ENCODE measurements around the gene CCDC107. TPM values are rescaled to one million over a fixed set of nuclear protein-coding genes. Genes with fewer than 3 reads are reported as not detected.

The CCDC107 gene
- total RNA-seq, 1 donor from 2014 or later = 103 TPM

DNA sequence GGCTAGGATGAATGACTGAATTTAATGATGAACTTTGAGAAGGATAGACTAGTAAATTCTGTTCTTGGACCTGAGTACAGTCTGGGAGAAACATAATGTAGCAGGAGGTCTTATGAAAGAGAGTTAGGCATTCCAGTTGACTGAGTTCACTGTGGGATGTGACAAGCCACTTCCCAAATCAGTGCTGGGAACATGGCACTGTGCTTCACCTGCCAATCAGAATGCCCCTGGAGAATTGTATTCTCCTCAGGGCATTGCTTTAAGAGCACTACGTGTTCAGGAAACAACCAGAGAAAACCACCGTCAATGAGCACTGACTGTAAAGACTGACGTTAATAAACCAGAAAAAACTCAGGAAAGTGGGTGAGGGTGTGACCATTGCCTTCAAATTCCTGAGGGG is 1.2 kb downstream of the CCDC107 start:
- no peak for DNase-seq (ENCODE audit: low spot score)

DNA sequence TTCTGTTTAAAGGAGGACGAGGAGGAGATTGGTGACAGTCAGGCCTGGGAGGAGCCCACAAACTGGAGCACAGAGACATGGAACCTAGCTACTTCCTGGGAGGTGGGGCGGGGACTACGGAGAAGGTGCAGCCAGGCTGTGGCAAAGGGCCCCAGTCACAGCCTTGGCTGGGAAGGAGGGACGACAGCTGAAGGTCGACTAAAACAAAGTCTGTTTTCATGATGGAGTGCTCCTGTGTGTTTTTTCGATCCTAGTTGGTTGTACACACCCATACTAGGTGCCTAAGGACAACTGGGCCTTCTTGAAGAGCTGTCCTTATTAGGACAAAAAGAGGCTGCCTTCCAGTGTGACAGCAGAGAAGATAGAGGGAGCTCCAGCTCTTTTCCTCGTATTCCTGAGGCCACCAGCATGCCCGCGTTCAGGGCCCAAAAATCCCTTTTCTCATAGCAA is 2.9 kb downstream of the CCDC107 start:
- no peak for DNase-seq (ENCODE audit: low spot score)

DNA sequence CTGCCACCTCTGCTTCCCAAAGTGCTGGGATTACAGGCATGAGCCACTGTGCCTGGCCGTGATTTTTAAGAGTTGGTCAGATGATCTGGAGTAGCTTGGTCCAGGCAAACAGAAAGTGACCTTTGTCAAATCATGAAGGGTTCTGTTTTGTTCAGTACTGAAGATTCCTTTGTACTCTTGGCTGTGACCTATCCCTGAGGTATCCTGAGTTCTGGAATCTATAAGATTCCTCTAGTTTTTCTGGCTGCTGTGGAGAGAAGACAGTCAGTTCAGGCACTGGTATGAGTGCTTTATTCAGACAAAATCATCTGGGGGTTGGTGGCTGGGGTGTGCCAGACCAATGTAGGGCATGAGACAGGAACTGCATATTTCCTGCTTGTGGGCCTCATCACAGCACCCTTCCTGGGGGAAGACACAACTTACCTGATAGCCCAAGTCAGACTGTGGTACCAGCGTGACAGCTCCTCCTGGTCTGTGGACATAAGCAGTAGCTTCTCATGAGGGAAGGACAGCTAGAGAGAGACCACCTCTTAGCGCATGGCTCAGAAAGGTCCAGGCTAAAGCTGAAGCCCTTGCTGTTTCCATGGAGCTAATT is 3.8 kb downstream of the CCDC107 start:
- no peak for DNase-seq (ENCODE audit: low spot score)

DNA sequence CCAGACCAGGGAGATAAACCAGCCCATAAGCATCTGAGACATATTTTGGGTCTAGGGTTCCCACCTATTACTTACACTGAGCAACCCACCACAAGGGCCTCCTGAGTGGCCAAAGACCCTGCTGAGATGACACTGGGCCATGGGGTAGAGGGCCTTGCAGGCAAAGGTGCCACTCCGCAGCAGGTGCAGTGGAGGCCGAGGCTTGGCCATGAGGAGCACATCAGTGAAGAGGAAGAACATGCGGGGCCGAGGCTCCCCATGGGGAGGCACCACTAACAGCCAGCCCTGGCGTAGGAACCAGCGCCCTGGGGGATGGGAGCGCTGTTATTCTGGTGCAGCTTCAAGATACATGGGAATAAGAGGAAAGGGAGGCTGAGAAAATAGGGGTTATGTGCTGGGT is 4.3 kb downstream of the CCDC107 start:
- DNase-seq (ENCODE audit: low spot score) = no peak

DNA sequence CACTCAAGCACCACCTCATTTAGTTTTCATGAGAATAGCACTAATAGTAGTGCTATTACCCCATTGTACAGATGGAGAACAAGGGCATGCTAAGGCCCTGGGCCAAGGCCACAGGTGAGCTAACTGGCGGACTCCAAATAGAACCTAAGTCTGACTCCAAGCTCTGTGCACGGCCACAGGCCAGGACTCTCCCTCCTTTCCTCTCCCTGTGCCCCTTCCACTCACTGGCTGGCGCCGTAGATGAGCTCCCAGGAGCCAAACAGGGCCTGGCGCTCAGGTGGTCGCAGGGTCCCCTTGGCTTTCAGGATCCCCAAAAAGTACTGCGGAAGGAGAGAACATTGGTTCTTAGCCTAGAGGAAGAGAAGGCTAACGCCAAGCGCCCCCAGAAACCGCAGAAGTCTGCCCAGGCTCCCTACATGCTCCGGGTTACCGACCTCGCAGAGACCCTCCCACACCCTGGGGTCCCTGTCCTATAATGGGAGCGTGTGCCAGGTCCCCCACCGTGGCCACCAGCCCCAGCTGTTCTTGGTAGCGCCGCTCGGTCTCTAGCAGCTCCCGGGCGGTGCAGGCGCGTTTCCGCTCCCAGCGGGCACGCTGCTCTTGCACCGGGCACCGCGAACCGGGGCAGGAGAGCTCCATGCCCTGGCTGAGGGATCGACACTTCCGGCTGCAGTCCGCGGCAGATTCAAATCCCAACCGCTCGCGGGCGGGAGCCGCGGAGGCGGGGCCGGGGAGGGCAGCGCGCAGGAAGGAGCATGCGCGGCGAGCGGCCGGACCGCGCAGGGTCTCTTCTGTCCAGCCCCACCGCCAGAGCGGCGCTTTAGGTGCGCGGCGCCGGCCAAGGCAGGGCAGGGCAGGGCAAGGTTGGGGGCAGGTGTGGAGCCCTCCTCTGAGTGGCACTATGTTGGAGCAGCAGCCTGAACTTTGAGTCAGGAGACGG is 6.7 kb downstream of the CCDC107 start, which contains the start of gene ARHGEF39:
ARHGEF39 (minus strand) TSS at position 665 of the 940 bp plus-strand sequence; CDS start at position 639, 26 bp downstream.
- no peak for DNase-seq (ENCODE audit: low spot score)

DNA sequence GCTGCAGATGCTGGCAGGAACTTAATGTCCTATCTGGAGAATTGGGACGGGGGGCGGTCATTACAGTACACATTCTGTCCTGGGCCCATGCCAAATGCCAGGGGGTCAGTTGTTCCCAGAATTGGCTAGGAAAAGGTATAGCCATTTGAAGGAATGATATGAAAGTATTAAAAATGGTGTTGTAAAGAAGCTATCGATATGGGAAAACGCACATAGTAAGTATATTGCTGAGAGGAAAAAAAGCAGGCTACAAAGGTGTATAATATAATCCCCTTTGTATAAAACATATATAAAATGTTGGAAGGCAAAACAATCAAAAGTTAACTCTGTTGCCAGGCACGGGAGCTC is 7.4 kb downstream of the CCDC107 start:
- no peak for DNase-seq (ENCODE audit: low spot score)

DNA sequence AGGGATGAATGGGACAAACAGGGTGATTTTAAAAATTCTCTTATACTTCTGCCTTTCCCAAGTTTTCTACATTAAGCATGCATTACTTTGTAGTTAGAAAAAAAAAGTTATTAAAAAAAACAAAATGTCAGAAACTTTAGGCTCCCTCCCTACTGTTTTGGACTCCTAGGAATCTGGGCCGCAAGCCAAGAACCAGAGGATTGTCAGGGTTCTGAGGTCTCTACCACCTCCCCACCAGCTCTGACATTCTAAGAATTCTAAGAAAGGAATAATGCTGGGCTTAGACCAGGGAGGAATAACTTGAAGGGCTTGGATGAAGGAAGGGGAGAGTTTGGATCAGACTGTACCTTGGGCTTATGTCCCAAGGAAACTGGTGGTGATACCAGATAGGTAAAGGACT is 8.0 kb downstream of the CCDC107 start:
- no peak for DNase-seq (ENCODE audit: low spot score)

DNA sequence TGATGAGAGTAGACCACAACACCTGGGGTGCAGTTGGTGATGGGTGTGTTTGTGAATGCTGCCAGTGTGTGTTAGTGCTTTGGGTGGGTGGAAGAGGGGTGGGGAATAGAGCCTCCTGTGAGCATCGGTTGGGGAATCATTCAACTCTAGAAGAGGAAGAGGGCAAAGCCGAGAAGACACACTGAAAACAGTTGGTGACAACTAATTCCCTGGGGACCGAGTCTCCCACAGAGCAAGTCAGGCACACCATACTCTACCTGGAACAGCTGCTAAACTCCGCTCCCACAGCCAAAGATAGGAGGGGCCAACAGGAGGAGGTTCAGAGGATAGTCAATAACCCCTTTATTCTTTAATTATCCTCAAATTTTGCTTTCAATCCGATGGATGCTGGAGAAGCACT is 8.5 kb downstream of the CCDC107 start:
- no peak for DNase-seq (ENCODE audit: low spot score)

DNA sequence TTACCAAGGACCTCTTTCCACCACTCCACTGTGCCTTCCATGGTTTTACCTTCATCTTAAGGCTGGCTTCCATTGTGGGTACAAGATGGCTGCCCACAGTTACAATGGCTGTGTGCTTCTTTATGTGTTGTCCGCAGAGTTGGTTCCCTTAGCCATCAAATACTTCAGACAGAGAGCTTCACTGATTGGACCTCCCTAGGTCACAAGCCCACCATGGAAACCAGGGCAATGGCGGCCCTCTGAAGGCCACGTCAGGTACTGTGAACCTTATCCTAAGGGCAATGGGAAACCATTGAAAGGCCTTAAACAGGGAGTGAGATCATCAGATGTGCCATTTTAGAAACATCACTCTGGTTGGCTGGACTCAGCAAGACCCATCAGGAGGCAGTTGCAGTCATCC is 9.8 kb downstream of the CCDC107 start:
- DNase-seq (ENCODE audit: low spot score) = no peak

DNA sequence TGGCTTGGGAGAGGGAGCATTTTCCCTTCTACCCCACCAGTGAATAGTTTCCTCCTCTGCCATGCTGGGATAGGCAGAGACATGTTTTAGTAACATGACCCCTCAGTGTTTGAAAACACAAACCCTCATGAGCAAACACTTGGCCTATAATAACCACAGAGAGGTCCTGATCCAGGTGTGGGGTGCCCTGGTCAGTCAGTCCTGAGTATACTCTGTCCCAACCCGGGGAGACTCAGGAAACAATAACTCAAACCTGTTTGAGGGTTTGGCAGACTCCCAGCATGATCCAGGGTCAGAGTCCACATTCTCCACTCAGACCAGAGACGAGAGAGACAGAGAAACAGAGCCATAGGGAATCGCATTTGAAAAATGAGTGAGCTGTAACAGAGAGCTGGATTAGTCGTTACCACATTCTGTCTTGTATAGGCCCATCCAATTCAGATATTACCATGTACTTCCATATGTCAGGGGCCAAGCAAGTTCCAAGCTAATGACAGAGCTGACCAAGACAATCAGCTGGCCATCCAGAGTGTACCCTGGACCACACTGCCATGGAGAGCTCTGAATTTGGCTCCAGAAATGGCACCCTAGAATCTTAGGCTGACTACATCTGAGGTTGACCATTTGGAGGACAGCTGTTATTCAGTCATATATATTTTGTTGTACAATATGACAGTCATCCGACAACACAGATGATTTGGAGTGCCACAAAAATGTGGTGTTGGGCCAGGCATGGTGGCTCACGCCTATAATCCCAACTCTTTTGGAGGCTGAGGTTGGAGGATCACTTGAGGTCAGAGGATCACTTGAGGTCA is 11.4 kb downstream of the CCDC107 start:
- no peak for DNase-seq (ENCODE audit: low spot score)

DNA sequence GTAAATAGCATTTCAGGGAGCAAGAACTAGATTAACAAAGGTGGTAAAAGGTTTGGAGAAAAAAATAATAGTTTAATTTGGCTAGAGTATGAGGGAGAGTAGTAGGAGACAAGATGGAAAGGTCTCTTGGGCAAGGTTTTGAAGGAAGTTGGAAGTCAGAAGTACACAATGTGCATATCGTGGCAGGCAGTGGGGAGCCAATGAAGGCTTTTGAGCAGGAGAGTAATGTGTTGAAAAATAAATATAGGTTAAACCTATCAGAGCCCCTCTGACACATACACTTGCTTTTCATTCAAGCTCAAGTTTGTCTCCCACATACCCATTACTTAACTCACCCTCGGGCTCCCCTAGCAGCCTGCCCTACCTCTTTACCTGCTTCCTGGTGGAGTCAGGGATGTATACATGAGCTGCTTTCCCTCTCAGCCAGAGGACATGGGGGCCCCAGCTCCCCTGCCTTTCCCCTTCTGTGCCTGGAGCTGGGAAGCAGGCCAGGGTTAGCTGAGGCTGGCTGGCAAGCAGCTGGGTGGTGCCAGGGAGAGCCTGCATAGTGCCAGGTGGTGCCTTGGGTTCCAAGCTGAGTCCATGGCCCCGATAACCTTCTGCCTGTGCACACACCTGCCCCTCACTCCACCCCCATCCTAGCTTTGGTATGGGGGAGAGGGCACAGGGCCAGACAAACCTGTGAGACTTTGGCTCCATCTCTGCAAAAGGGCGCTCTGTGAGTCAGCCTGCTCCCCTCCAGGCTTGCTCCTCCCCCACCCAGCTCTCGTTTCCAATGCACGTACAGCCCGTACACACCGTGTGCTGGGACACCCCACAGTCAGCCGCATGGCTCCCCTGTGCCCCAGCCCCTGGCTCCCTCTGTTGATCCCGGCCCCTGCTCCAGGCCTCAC is 15.3 kb downstream of the CCDC107 start, which contains the start of gene CA9:
CA9 (plus strand) TSS at position 797 of the 893 bp plus-strand sequence; CDS start at position 829, 32 bp downstream.
- DNase-seq (ENCODE audit: low spot score) = no peak

DNA sequence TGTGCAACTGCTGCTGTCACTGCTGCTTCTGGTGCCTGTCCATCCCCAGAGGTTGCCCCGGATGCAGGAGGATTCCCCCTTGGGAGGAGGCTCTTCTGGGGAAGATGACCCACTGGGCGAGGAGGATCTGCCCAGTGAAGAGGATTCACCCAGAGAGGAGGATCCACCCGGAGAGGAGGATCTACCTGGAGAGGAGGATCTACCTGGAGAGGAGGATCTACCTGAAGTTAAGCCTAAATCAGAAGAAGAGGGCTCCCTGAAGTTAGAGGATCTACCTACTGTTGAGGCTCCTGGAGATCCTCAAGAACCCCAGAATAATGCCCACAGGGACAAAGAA is 15.9 kb downstream of the CCDC107 start:
- no peak for DNase-seq (ENCODE audit: low spot score)

DNA sequence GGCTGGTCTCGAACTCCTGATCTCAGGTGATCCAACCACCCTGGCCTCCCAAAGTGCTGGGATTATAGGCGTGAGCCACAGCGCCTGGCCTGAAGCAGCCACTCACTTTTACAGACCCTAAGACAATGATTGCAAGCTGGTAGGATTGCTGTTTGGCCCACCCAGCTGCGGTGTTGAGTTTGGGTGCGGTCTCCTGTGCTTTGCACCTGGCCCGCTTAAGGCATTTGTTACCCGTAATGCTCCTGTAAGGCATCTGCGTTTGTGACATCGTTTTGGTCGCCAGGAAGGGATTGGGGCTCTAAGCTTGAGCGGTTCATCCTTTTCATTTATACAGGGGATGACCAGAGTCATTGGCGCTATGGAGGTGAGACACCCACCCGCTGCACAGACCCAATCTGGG is 17.1 kb downstream of the CCDC107 start:
- DNase-seq (ENCODE audit: low spot score) = no peak

DNA sequence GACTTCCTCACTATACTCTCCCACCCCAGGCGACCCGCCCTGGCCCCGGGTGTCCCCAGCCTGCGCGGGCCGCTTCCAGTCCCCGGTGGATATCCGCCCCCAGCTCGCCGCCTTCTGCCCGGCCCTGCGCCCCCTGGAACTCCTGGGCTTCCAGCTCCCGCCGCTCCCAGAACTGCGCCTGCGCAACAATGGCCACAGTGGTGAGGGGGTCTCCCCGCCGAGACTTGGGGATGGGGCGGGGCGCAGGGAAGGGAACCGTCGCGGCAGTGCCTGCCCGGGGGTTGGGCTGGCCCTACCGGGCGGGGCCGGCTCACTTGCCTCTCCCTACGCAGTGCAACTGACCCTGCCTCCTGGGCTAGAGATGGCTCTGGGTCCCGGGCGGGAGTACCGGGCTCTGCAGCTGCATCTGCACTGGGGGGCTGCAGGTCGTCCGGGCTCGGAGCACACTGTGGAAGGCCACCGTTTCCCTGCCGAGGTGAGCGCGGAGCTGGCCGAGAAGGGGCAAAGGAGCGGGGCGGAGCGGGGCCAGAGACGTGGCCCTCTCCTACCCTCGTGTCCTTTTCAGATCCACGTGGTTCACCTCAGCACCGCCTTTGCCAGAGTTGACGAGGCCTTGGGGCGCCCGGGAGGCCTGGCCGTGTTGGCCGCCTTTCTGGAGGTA is 17.8 kb downstream of the CCDC107 start:
- DNase-seq (ENCODE audit: low spot score) = no peak

DNA sequence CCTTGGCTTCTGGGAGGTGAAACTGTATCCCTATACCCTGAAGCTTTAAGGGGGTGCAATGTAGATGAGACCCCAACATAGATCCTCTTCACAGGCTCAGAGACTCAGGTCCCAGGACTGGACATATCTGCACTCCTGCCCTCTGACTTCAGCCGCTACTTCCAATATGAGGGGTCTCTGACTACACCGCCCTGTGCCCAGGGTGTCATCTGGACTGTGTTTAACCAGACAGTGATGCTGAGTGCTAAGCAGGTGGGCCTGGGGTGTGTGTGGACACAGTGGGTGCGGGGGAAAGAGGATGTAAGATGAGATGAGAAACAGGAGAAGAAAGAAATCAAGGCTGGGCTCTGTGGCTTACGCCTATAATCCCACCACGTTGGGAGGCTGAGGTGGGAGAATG is 21.0 kb downstream of the CCDC107 start:
- no peak for DNase-seq (ENCODE audit: low spot score)

DNA sequence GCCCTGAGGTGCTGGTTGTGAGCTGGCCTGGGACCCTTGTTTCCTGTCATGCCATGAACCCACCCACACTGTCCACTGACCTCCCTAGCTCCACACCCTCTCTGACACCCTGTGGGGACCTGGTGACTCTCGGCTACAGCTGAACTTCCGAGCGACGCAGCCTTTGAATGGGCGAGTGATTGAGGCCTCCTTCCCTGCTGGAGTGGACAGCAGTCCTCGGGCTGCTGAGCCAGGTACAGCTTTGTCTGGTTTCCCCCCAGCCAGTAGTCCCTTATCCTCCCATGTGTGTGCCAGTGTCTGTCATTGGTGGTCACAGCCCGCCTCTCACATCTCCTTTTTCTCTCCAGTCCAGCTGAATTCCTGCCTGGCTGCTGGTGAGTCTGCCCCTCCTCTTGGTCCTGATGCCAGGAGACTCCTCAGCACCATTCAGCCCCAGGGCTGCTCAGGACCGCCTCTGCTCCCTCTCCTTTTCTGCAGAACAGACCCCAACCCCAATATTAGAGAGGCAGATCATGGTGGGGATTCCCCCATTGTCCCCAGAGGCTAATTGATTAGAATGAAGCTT is 21.8 kb downstream of the CCDC107 start:
- DNase-seq (ENCODE audit: low spot score) = no peak

DNA sequence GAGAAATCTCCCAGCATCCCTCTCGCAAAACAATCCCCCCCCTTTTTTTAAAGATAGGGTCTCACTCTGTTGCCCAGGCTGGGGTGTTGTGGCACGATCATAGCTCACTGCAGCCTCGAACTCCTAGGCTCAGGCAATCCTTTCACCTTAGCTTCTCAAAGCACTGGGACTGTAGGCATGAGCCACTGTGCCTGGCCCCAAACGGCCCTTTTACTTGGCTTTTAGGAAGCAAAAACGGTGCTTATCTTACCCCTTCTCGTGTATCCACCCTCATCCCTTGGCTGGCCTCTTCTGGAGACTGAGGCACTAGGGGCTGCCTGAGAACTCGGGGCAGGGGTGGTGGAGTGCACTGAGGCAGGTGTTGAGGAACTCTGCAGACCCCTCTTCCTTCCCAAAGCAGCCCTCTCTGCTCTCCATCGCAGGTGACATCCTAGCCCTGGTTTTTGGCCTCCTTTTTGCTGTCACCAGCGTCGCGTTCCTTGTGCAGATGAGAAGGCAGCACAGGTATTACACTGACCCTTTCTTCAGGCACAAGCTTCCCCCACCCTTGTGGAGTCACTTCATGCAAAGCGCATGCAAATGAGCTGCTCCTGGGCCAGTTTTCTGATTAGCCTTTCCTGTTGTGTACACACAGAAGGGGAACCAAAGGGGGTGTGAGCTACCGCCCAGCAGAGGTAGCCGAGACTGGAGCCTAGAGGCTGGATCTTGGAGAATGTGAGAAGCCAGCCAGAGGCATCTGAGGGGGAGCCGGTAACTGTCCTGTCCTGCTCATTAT is 22.4 kb downstream of the CCDC107 start:
- no peak for DNase-seq (ENCODE audit: low spot score)

DNA sequence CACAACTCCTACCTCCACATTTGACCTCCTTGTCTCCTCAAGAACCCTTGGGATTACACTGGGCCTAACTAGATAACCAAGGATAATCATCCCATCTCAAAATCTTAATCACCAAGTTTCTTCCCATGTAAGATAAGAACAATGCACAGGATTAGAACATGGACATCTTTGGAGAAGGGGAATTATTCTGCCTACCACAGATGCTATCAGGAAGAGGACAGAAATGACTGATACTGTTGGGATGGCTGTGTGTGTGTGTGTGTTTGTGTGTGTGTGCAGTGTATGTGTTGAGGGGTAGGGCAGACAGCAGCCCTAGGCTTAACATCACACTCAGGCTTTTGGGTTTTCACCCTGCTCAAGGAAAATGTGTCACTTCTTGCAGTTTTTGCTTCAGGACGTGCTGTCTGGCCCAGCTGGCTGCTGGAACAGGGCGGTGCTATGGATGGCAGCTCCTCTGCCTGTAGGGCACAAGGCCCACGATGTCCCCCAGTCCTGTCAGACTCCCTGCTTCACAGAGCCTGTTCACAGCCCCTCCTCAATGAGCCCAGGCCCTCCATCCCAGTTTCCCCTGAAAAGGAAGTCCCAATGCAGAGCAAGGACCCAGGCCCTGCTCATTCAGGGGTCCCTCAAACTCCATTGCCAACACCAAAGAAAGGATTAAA is 23.4 kb downstream of the CCDC107 start:
- no peak for DNase-seq (ENCODE audit: low spot score)

DNA sequence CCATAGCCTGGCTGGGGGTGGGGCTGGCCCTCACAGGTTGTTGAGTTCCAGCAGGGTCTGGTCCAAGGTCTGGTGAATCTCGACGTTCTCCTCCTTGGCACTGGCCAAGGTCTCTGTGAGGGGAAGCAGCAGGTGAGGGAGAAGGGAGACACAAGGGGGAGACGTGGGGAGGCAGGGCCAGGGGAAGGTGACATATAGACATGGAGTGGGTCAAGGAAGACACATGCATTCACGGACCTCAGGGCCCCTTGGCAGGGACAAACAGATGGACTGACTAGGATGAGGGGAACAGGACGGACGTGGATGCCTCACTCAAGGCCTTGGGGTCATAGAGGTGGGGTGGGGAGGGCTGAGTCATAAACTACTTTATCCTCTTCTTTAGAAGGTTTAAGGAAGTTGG is 24.0 kb downstream of the CCDC107 start:
- no peak for DNase-seq (ENCODE audit: low spot score)
